ENCODE data around the gene SLC35D1.
"Not testable (repeated sequence)": the region's sequence is repeated elsewhere in the genome, so short reads cannot be mapped to it uniquely, and the experiment has no call there.

Gene SLC35D1

GRCh38 chr1:67072749-67073148 lies 18.8 kb upstream of the SLC35D1 start:
- Mint-ChIP-seq H3K36me3 (ENCODE audit: low read depth) (no peaks in the 10 kb centered on the region), H3K27ac (no peak overlapping the region), H3K9me3 (peaks cover 16% of the 10 kb centered on the region), H3K4me1 (no peaks in the 10 kb centered on the region), H3K4me3 (no peak overlapping the region), H3K27me3 (ENCODE audit: low read depth) (no peaks in the 10 kb centered on the region)
- no peak for TF ChIP-seq CTCF (IDR thresholded peaks at IDR 0.05; ENCODE audit: unreplicated experiment in 3 of 3)

- H3K27me3 Mint-ChIP-seq (ENCODE audit: low read depth); H3K4me3 Mint-ChIP-seq; H3K27ac Mint-ChIP-seq; H3K4me1 Mint-ChIP-seq; H3K36me3 Mint-ChIP-seq (ENCODE audit: low read depth): not testable (repeated sequence)
- H3K9me3 Mint-ChIP-seq, result peaks cover 20% of the 10 kb centered on the region
These were observed 13.7 kb upstream of the SLC35D1 start for GRCh38 chr1:67067655-67068054.

- no peak for TF ChIP-seq CTCF (IDR thresholded peaks at IDR 0.05; ENCODE audit: unreplicated experiment in 3 of 3)
- Mint-ChIP-seq H3K27ac (no peak overlapping the region), H3K36me3 (ENCODE audit: low read depth) (no peaks in the 10 kb centered on the region), H3K4me3 (no peak overlapping the region), H3K9me3 (peaks cover 6% of the 10 kb centered on the region), H3K4me1 (no peaks in the 10 kb centered on the region), H3K27me3 (ENCODE audit: low read depth) (no peaks in the 10 kb centered on the region)
These were observed 8.5 kb upstream of the SLC35D1 start for GRCh38 chr1:67062412-67062811.

- no peaks in the 10 kb centered on the region for H3K9me3 Mint-ChIP-seq
- H3K4me1 Mint-ChIP-seq, result no peaks in the 10 kb centered on the region
- H3K27me3 Mint-ChIP-seq (ENCODE audit: low read depth), result no peaks in the 10 kb centered on the region
- no peak overlapping the region for H3K4me3 Mint-ChIP-seq
- H3K27ac Mint-ChIP-seq, result no peak overlapping the region
- no peak for TF ChIP-seq CTCF (IDR thresholded peaks at IDR 0.05; ENCODE audit: unreplicated experiment in 3 of 3)
- H3K36me3 Mint-ChIP-seq (ENCODE audit: low read depth), result no peaks in the 10 kb centered on the region
These were observed 7.3 kb upstream of the SLC35D1 start for GRCh38 chr1:67061266-67061665.

GRCh38 chr1:67060811-67061218 lies 6.9 kb upstream of the SLC35D1 start:
- no peaks in the 10 kb centered on the region for H3K36me3 Mint-ChIP-seq (ENCODE audit: low read depth)
- no peaks in the 10 kb centered on the region for H3K27me3 Mint-ChIP-seq (ENCODE audit: low read depth)
- no peaks in the 10 kb centered on the region for H3K4me1 Mint-ChIP-seq
- H3K4me3 Mint-ChIP-seq, result no peak overlapping the region
- no peak overlapping the region for H3K27ac Mint-ChIP-seq
- no peak for TF ChIP-seq CTCF (IDR thresholded peaks at IDR 0.05; ENCODE audit: unreplicated experiment in 3 of 3)
- no peaks in the 10 kb centered on the region for H3K9me3 Mint-ChIP-seq

- no peak overlapping the region for H3K4me3 Mint-ChIP-seq
- no peak for TF ChIP-seq CTCF (IDR thresholded peaks at IDR 0.05; ENCODE audit: unreplicated experiment in 3 of 3)
- no peaks in the 10 kb centered on the region for H3K27me3 Mint-ChIP-seq (ENCODE audit: low read depth)
- no peak overlapping the region for H3K27ac Mint-ChIP-seq
- H3K36me3 Mint-ChIP-seq (ENCODE audit: low read depth), result no peaks in the 10 kb centered on the region
- no peaks in the 10 kb centered on the region for H3K4me1 Mint-ChIP-seq
- no peaks in the 10 kb centered on the region for H3K9me3 Mint-ChIP-seq
These were observed 5.4 kb upstream of the SLC35D1 start for GRCh38 chr1:67059346-67059745.
